Globus pallidus (tissue), 1 donor: ENCODE data around the gene SDS.

Experiments used
- DNase-seq: peaks from one replicate; pipeline ENCODE4 v3.0.0-alpha.2; 2015; ENCODE audit warnings: low spot score

Gene SDS

GRCh38 chr12:113399490-113399889 lies 4.2 kb downstream of the SDS start:
- DNase-seq = no peak

- DNase-seq = no peak
These were observed 5.1 kb downstream of the SDS start for GRCh38 chr12:113398346-113399290.

DNA sequence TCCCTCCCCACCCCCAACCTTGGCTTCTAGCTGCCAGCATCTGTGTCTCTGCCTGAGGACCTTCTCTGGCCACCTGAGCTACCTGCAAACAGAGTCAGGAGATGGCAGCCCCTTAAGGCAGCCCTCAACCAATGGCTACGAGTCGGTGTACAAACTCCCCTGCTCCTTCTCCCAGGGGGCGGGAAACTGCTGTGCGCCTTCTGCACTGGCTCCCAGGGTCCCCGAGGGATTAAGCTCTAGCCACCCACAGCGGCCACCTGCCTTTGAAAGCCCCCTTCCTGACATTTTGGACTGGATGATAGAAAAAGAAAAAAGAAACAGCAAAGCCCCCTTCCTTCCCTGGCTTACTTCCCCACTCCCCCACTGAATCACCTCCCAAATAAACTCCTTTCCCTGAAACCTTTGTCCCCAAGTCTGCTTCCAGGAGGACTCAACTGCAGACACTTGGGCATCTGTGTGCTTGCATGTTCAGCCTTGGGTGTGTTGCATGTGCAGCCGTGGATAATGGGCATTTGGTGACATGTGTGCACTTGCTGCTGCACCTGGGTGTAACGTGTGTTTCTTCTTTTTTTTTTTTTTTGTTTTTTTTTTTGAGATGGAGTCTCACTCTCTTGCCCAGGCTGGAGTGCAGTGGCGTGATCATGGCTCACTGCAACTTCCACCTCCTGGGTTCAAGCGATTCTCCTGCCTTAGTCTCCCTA lies 6.0 kb downstream of the SDS start:
- no peak for DNase-seq

- peak; percentile 88 for DNase-seq
These were observed 6.7 kb downstream of the SDS start for GRCh38 chr12:113396828-113397496.

DNA sequence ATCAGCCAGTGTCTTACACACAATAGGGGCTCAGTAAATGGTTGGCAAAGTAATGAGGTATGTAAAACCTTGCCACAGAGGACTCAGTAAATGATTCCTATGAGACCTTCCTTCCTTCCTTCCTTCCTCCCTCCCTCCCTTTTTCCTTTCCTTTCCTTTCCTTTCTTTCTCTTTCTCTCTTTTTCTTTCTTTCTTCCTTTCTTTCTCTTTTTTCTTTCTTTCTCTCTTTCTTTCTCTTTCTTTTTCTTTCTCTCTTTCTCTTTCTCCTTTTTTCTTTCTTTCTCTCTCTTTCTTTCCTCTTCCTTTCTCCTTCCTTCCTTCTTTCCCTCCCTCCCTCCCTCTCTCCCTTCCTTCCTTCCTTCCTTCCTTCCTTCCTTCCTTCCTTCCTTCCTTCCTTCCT lies 7.5 kb downstream of the SDS start:
- no peak for DNase-seq

DNA sequence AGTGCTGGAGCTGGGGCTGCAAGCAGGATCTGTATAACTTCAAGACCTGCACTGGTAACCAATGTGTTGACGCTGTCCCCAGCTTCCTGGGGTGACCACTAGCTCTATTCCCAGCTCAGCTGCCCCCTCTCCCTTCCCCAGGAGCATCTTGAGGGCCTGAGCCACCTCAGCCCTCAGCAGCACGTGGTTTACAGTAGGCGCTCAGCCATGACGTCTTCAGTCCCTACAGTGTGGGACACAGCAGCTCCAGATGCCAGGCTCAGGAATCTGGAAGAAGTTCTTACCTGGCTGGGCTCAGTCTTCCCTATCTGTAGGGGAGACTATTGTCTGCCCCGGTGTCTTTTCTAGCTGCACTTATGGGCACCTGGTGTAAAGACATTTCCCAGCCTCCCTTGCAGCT lies 8.6 kb downstream of the SDS start:
- no peak for DNase-seq

GRCh38 chr12:113393749-113394148 lies 9.9 kb downstream of the SDS start:
- DNase-seq = no peak

GRCh38 chr12:113392988-113393579 lies 10.6 kb downstream of the SDS start:
- no peak for DNase-seq

DNA sequence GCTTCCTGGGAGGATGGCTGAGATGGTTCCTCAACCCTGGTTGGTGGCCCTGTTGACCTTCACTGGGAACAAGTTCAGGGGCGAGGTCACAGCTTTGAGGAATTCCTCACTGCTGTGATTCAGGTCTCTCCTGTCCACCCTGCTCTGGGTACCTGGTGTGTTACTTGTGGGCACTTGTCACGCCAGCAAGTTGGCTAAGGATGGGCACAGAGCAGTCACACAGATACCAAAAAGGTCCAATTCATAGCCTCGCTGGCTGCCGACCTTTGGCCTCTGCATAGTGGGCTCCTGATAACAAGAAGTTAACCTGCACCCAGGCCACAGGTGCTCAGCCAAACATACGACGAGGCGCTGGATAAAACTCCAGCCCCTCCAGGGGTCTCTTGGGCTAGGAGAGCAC lies 11.2 kb downstream of the SDS start:
- no peak for DNase-seq

GRCh38 chr12:113391650-113392337 lies 11.9 kb downstream of the SDS start:
- DNase-seq = no peak

DNA sequence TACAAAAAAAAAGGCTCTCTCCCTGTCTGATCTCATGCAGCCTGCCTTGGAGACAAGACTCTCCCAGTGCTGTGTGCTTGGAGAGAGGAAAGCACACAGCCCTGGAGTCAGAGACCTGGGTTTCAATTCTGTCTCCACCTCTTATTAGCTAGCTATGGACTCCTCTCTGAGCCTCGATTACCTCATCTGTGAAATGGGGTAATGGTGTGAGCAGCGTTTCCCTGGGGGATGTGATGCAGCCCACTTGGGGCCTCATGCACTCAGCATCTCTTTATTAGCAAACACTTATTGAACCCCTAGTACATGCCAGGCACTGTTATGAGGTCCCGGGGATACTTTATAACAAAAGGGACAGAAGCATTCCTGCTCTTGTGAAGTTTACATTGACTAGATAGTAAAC lies 12.5 kb downstream of the SDS start:
- no peak for DNase-seq

DNA sequence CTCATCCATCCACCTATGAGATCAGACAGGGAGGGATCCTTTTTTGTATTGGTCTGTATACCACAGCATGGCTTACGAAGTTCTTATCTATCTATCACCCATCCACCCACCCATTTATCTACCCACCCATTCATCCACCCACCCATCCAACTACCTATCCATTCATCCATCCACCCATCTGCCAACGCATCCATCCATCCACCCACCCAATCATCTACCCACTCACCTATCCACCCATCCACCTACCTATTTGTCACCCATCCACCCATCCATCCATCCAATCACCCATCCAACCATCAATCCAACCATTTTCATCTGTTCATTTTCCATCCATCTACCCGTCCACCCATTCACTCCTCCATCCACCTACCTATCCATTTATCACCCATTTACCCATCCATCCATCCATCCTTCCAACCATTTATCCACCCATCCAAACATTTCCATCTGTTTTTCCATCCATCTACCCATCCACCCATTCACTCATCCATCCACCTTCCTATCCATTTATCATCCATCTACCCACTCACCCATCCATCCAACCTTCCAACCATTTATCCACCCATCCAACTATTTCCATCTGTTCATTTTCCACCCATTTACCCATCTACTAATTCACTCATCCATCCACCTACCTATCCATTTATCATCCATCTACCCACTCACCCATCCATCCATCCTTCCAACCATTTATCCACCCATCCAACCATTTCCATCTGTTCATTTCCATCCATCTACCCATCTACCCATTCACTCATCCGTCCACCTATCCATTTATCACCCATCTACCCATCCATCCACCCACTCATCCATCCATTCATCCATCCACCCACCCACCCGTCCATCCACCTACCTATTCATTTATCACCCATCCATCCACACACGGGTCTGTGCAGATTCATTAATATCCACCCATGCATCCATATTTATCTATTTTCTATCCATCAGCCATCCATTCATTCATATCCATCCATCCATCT lies 13.3 kb downstream of the SDS start:
- DNase-seq = no peak

- DNase-seq = no peak
These were observed 15.3 kb downstream of the SDS start for GRCh38 chr12:113388351-113388750.

GRCh38 chr12:113387631-113388030 lies 16.1 kb downstream of the SDS start:
- no peak for DNase-seq

- DNase-seq = no peak
These were observed 16.7 kb downstream of the SDS start for GRCh38 chr12:113386866-113387566.

DNA sequence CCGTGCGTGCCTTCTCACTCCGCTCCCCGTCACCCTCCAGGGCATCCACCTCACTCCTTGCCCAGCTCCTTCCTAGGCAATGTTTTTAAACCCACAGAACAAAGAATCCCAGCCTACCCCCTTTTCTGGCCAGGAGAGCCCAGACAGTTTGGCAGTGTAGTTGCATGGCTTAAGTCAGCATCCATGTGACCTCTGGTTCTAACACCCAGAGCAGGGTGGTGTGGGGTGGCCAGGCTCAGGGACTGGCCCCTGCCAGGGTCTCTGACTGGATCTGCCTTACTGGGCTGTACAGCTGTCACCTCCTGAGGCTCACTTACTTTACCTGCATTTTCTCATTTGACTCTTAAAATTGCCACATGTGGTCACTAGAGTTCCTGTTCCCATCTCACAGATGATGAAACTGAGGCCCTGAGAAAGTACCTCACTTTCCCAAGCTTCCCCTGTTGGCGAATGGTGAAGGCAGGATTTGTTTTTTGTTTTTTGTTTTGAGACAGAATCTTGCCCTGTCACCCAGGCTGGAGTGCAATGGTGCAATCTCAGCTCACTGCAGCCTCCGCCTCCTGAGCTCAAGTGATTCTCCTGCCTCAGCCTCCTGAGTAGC lies 18.3 kb downstream of the SDS start:
- peak; percentile 37 for DNase-seq

GRCh38 chr12:113384778-113385177 lies 18.9 kb downstream of the SDS start:
- no peak for DNase-seq

DNA sequence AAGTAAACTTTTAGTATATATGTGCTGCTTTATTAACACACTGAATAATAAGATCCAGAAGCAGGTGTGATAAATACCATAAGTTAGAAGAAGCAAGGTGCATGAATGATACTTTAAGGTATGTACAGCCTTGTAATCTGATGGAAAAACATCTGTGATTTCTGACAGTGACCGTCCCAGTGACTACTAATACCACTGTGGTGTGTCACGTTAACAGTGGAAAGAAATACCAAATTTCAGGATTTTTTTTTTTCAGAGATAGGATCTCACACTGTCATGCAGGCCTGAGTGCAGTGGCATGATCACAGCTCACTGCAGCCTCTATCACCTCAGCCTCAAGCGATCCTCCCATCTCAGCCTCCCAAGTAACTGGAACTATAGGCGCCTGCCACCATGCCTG lies 21.5 kb downstream of the SDS start:
- DNase-seq = no peak

GRCh38 chr12:113381220-113381619 lies 22.5 kb downstream of the SDS start:
- DNase-seq = no peak

- no peak for DNase-seq
These were observed 25.4 kb downstream of the SDS start for GRCh38 chr12:113378291-113378690.
